HG03432 (cell line): Measurements from ENCODE around the gene CYP4A11.
"Not testable (repeated sequence)": the region's sequence is repeated elsewhere in the genome, so short reads cannot be mapped to it uniquely, and the experiment has no call there.

Experiments
- ATAC-seq: cut with Tn5 transposase; IDR thresholded peaks from one replicate; pipeline ENCODE4 v1.9.1; 2021; ENCODE audit warnings: mild to moderate bottlenecking, moderate library complexity; ENCODE audit not compliant: unreplicated experiment

Gene CYP4A11

GRCh38 chr1:46941135-46941694 is at the start of gene CYP4A11:
TSS of gene CYP4A11 (minus strand) at chr1:46941476. CDS start at chr1:46941433, 43 bp downstream.
- ATAC-seq = no peak

GRCh38 chr1:46990541-46990940 is 49.3 kb upstream of the CYP4A11 start:
- ATAC-seq = not testable (repeated sequence)

GRCh38 chr1:46983830-46984586 is 42.7 kb upstream of the CYP4A11 start:
- ATAC-seq = no peak

GRCh38 chr1:46983166-46983829 is 42.0 kb upstream of the CYP4A11 start:
- no peak for ATAC-seq

- no peak for ATAC-seq
Observed at GRCh38 chr1:46969014-46969619, 27.8 kb upstream of the CYP4A11 start.

GRCh38 chr1:46962272-46962671 is 21.0 kb upstream of the CYP4A11 start:
- ATAC-seq = not testable (repeated sequence)

- ATAC-seq = no peak
Observed at GRCh38 chr1:46961066-46961758, 19.9 kb upstream of the CYP4A11 start.

GRCh38 chr1:46960250-46960649 is 19.0 kb upstream of the CYP4A11 start:
- ATAC-seq = no peak

GRCh38 chr1:46955116-46955515 is 13.8 kb upstream of the CYP4A11 start:
- not testable (repeated sequence) for ATAC-seq

- not testable (repeated sequence) for ATAC-seq
Observed at GRCh38 chr1:46953847-46954246, 12.6 kb upstream of the CYP4A11 start.

- ATAC-seq = not testable (repeated sequence)
Observed at GRCh38 chr1:46949417-46949666, 8.1 kb upstream of the CYP4A11 start.

- no peak for ATAC-seq
Observed at GRCh38 chr1:46948629-46949416, 7.5 kb upstream of the CYP4A11 start.

- not testable (repeated sequence) for ATAC-seq
Observed at GRCh38 chr1:46947706-46948105, 6.4 kb upstream of the CYP4A11 start.

GRCh38 chr1:46942086-46942485 is 810 bp upstream of the CYP4A11 start:
- ATAC-seq = no peak

- ATAC-seq = no peak
Observed at GRCh38 chr1:46940307-46940706, 969 bp downstream of the CYP4A11 start.

GRCh38 chr1:46937270-46937669 is 4.0 kb downstream of the CYP4A11 start:
- ATAC-seq = no peak

GRCh38 chr1:46936788-46937187 is 4.5 kb downstream of the CYP4A11 start:
- ATAC-seq = no peak

- not testable (repeated sequence) for ATAC-seq
Observed at GRCh38 chr1:46934852-46935251, 6.4 kb downstream of the CYP4A11 start.

GRCh38 chr1:46932020-46932419 is 9.3 kb downstream of the CYP4A11 start:
- not testable (repeated sequence) for ATAC-seq

GRCh38 chr1:46931151-46931550 is 10.1 kb downstream of the CYP4A11 start:
- no peak for ATAC-seq
